ENCODE data around the gene CCDC154. TPM values are rescaled to one million over a fixed set of nuclear protein-coding genes. Genes with fewer than 3 reads are reported as not detected.

Gene CCDC154
- polyA plus RNA-seq, 4 donors: 2.2 to 3.5 (median 2.7) TPM

DNA sequence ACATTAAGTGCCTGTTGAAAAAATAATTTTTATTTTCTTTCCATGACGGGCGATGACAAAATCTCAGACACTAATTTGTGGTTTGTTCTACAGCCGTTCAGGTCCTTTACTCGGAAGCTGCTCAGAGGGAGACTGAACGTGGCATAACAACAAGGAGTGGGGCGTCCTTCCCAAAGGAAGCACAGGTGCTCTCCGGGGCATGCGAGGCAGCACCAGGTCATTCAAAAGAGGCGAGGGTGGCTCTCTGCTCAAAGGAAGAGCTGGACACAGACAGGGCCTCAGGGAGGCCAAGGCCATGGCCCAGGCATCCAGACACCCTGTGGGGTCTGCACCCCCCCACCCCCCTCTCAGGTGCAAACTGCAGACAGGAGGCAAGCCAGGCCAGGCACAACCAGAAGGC lies 46.0 kb downstream of the CCDC154 start:
- DNase-seq (ENCODE audit: low read depth in 4 of 4, low spot score in 3 of 4): no peak

DNA sequence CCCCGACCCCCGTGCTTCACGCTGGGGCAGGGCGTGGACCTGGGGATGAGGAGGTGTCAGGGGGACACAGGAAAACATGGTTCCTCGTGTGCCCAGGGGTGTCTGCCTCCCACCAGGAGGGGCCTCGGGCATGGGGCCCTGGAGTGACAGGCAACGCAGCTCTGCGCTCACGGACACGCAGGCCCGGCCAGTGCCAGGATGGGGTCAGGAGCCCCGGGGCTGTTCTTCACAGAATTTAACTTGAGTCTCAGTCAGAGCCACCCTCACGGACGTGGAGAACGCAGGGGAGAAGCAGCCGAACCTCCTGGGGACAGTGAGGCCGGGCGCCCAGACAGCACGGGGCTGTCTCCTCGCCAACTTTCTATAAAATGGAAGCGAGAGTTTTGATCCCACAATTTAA lies 46.6 kb downstream of the CCDC154 start:
- no peak for DNase-seq (ENCODE audit: low read depth in 4 of 4, low spot score in 3 of 4)

DNA sequence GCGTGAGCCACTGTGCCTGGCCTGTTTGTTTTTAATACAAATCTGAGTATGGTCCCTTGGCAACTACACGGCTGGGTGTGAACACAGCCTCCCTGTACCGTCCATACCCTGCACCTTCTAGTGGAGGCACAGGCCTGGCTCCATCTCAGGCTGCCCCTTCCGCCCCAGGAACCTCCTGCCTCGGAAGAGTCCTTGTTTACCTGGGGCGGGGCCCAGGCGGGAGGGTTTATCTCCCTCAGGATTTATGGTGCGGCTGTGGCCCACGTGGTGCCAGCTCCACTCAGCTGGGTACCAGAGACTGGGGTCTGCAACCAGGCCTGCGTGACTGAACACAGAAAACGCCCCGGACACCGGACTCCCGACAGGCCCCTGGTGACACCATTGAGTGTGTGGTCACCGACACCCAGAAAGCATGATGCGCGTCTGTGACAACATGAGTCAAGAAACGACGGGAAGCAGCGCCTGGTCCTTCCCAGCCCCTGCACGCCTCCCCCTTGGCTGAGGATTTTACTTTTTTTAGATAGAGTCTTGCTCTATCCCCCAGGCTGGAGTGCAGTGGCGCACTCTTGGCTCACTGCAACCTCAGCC lies 48.8 kb downstream of the CCDC154 start:
- no peak for DNase-seq (ENCODE audit: low read depth in 4 of 4, low spot score in 3 of 4)

DNA sequence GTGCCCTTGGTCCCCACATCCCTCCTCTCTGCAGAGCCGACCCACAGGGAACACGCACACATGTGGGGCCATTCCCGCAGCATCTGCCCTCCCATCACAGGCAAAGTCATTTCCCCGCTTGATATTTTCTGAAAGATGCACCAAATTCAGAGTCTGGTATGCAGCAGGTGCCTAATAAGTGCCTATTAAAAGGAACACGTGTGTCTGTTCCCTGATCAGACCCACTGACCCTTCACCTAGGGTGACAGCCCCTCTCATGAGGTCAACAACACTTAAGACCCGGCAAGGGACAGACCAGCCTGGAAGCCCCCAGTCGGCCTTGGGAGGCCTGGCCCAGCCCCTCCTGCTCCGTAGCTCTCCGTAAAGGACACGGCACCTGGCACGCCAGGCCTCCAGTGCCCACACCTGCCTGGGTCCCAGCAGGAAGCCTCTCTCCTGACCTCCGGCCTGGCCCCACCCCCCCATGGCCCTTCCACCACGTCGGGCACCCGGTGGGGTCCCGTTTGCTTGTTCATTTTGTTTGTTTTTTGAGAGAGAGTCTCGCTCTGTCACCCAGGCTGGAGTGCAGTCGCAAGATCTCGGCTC lies 49.9 kb downstream of the CCDC154 start:
- DNase-seq (ENCODE audit: low read depth in 4 of 4, low spot score in 3 of 4): no peak

DNA sequence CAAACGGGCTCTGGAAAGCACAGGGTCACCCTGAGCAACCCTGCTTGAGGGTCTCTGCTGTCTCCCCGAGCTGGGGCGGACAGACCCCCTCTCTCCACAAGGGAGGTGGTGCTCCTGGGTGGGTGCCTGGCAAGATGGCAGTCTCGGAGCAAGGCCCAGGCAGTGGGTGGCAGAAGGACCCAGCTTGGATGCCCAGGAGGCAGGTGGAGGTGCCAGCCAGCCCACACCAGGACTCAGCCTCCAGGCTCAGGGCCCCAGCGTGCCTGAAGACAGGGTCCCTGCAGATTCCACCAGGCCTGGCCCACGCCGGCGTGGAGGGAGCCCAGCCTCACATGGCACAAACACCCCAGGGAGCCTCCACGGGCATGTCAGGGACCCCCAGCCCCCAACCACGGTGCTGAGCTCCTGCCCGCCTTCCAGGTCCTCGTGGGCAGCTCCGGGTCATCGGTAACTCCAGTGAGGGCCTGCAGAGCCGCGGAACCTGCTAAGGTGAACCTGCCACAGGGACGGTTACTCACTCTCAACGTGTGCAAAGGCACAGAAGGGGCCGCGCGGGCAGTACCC lies 50.7 kb downstream of the CCDC154 start:
- DNase-seq (ENCODE audit: low read depth in 4 of 4, low spot score in 3 of 4): no peak

DNA sequence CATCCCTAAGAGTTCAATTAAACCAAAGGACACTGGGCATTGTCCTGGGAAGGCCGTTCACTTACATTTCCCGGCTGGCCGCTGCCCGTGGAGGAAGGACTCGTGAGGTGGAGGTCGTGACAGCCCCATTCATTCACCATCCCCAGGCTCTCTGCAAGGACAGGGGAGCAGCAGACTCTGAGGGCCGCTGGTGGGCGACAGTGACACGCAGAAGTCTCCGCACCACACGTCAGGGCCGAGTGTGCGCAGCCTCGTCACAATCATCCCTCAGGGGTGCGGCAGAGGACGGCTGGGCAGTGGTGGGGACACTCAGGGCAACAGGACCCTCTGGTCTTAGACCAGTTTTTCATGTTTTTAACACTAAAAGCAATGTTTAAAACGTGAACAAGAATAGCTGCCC lies 51.5 kb downstream of the CCDC154 start:
- no peak for DNase-seq (ENCODE audit: low read depth in 4 of 4, low spot score in 3 of 4)

DNA sequence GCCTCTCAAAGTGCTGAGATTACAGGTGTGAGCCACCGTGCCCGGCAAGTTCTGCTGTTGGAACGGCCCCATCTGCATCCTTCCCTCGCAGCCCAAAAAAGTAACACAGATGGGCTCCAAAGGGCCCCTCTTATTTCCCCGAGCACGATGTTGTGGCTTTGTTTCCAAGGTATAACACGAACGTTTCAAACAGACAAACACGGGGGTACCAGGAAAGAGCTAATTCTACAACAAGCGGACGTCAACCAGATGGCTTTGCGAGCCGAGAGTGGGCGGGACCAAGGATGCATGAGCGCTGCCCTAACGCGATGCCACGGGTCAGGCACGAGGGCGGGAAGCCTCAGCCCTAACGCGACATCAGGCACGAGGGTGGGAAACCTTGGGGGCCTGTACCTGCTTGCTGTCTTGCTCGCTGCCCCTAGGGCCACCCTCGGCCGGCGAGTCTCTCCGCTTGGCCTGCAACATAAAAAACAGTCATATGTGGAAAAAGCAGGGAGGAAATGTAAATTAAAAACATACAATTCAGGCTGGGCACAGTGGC lies 54.0 kb downstream of the CCDC154 start:
- DNase-seq (ENCODE audit: low read depth in 4 of 4, low spot score in 3 of 4): no peak

DNA sequence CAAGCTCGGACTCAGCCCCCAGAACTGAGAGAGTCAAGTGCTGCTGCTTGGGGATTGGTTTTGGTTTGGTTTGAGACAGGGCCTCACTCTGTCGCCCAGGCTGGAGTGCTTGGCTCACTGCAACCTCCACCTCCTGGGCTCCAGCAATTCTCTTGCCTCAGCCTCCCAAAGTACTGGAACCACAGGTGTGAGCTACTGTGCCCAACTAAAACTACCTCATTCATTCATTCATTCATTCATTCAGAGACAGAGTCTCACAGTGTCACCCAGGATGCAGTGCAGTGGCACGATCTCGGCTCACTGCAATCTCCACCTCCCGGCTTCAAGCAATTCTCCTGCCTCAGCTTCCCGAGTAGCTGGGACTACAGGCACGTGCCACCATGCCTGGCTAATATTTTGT lies 54.6 kb downstream of the CCDC154 start:
- DNase-seq (ENCODE audit: low read depth in 4 of 4, low spot score in 3 of 4): no peak

DNA sequence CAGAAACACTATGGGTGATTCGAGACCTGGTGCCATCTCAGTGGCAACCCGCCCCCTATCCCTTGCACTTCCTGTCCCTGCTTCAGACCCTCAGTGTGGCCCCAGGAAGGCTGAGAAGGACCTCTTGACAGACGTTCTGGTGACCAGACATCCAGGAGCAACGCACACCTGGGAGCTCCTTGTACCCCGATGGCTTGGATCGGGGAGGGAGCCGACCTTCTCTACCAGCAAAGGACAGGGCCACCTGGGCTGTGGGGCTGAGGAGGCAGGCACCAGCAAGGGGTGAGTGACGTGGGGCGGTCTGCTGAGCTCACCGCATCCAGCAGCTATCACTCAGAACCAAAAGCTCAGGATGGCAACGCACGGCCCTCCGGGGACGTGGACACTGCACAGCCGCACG lies 57.0 kb downstream of the CCDC154 start:
- no peak for DNase-seq (ENCODE audit: low read depth in 4 of 4, low spot score in 3 of 4)

DNA sequence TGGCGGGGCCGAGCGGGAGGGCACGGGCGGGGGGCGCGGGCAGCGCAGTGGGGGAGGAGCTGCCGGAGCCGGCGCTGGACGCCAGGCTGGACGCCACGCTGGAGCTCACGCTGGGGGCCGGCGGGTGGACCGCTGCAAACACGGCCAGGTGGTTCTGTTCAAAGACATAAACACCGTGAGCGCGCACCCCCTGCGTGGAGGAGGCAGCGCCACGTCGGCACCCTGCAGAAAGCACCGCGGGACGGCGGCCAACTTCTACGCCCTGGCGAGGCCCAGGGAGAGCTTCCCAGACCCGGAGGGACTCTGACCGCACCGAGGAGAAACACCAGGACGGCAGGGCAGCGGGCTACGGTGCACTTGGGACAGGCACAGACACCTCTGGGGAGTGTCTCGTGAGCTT lies 59.1 kb downstream of the CCDC154 start:
- no peak for DNase-seq (ENCODE audit: low read depth in 4 of 4, low spot score in 3 of 4)

Other genes starting within 250 kb of the CCDC154 start
- gene TPSG1, start 219.3 kb downstream of the CCDC154 start, polyA plus RNA-seq (ENCODE audit: insufficient read length in 4 of 4): 1 to 10 TPM in 2 of 4 donors, under 1 TPM in 2; 0.47 to 1.6 (median 0.90) TPM
- gene TPSB2, start 214.4 kb downstream of the CCDC154 start, polyA plus RNA-seq (ENCODE audit: insufficient read length in 4 of 4): under 1 TPM in 1 of 4 donors, not detected in 3; 0.16 TPM
- gene TPSAB1, start 203.9 kb downstream of the CCDC154 start, polyA plus RNA-seq (ENCODE audit: insufficient read length in 4 of 4): under 1 TPM in 3 of 4 donors, not detected in 1; 0.09 to 0.36 (median 0.25) TPM
- gene TPSD1, start 188.5 kb downstream of the CCDC154 start, polyA plus RNA-seq (ENCODE audit: insufficient read length in 4 of 4): under 1 TPM in 1 of 4 donors, not detected in 3; 0.55 TPM
- 100 to 1,000 TPM; 169 to 186 (median 176) TPM for gene UBE2I, start 134.9 kb downstream of the CCDC154 start, polyA plus RNA-seq (ENCODE audit: insufficient read length in 4 of 4)
- 1 to 10 TPM; 3.9 to 8.5 (median 4.7) TPM for gene BAIAP3, start 110.9 kb downstream of the CCDC154 start, polyA plus RNA-seq (ENCODE audit: insufficient read length in 4 of 4)
- gene TSR3, start 92.7 kb downstream of the CCDC154 start, polyA plus RNA-seq (ENCODE audit: insufficient read length in 4 of 4): 10 to 100 TPM; 37.9 to 62.9 (median 46.1) TPM
- 10 to 100 TPM; 57.3 to 69.5 (median 60.3) TPM for gene GNPTG, start 92.6 kb downstream of the CCDC154 start, polyA plus RNA-seq (ENCODE audit: insufficient read length in 4 of 4)
- gene UNKL, start 29.9 kb downstream of the CCDC154 start, polyA plus RNA-seq (ENCODE audit: insufficient read length in 4 of 4): 10 to 100 TPM; 14.2 to 21.1 (median 17.0) TPM
- 10 to 100 TPM; 12.5 to 18.3 (median 14.8) TPM for gene UQCC4, start 23.8 kb downstream of the CCDC154 start, polyA plus RNA-seq (ENCODE audit: insufficient read length in 4 of 4)
- gene PERCC1, start 13.5 kb downstream of the CCDC154 start, polyA plus RNA-seq (ENCODE audit: insufficient read length in 4 of 4): under 1 TPM in 1 of 4 donors, not detected in 3; 0.26 TPM
- 10 to 100 TPM; 43.4 to 62.1 (median 48.6) TPM for gene CLCN7, start 30.5 kb upstream of the CCDC154 start, polyA plus RNA-seq (ENCODE audit: insufficient read length in 4 of 4)
- under 1 TPM in 1 of 4 donors, not detected in 3; 0.04 TPM for gene PTX4, start 44.4 kb upstream of the CCDC154 start, polyA plus RNA-seq (ENCODE audit: insufficient read length in 4 of 4)
- gene TELO2, start 48.8 kb upstream of the CCDC154 start, polyA plus RNA-seq (ENCODE audit: insufficient read length in 4 of 4): 10 to 100 TPM; 25.9 to 48.7 (median 30.5) TPM
- gene TMEM204, start 89.1 kb upstream of the CCDC154 start, polyA plus RNA-seq (ENCODE audit: insufficient read length in 4 of 4): 10 to 100 TPM; 18.8 to 28.5 (median 20.6) TPM
- 10 to 100 TPM; 37.3 to 43.5 (median 39.3) TPM for gene IFT140, start 167.5 kb upstream of the CCDC154 start, polyA plus RNA-seq (ENCODE audit: insufficient read length in 4 of 4)
- 10 to 100 TPM; 16.8 to 21.2 (median 19.0) TPM for gene CRAMP1, start 167.8 kb upstream of the CCDC154 start, polyA plus RNA-seq (ENCODE audit: insufficient read length in 4 of 4)
- gene JPT2, start 233.7 kb upstream of the CCDC154 start, polyA plus RNA-seq (ENCODE audit: insufficient read length in 4 of 4): 10 to 100 TPM; 76.4 to 95.3 (median 82.2) TPM